Fibroblast of lung (primary cell): ENCODE data around the gene ESAM. TPM values are rescaled to one million over a fixed set of nuclear protein-coding genes. Genes with fewer than 3 reads are reported as not detected.

ENCODE experiments used
- DNase-seq, 2 donors: peaks; one replicate each; pipeline versions ENCODE4 v3.0.0 to v3.0.0-alpha.2; 2010; ENCODE audit warnings: low read depth in 2 of 2
- H2AFZ ChIP-seq: 2 replicates; pipeline ENCODE4 v1.5.1; 2012; ENCODE audit warnings: low read length, control low read depth, inconsistent platforms
- H3K27ac ChIP-seq: 2 replicates; pipeline ENCODE4 v1.5.1; 2011; ENCODE audit warnings: low read length, control low read depth; ENCODE audit not compliant: insufficient read depth
- H3K27me3 ChIP-seq: 2 replicates; pipeline ENCODE4 v1.5.1; 2011; ENCODE audit warnings: mild to moderate bottlenecking, low read length; ENCODE audit not compliant: control insufficient read depth, insufficient read depth
- H3K36me3 ChIP-seq: 2 replicates; pipeline ENCODE4 v1.5.1; 2011; ENCODE audit warnings: low read length; ENCODE audit not compliant: control insufficient read depth, insufficient read depth
- H3K4me1 ChIP-seq: 2 replicates; pipeline ENCODE4 v1.5.1; 2011; ENCODE audit warnings: low read length; ENCODE audit not compliant: control insufficient read depth, insufficient read depth; ENCODE audit errors: extremely low read depth
- H3K4me2 ChIP-seq: 2 replicates; pipeline ENCODE4 v1.5.1; 2011; ENCODE audit warnings: low read length, control low read depth; ENCODE audit not compliant: insufficient read depth; ENCODE audit errors: extremely low read depth
- H3K4me3 ChIP-seq, 4 experiments: fragments of 200-600 bp in 1 of 4; sonication (generic) in 1 of 4; replicated peaks in 1 of 4; 2 replicates each; pipeline ENCODE4 v1.5.1; 2011 to 2016; ENCODE audit warnings: low read length in 4 of 4, low read depth in 3 of 4, mild to moderate bottlenecking in 3 of 4, control low read depth in 2 of 4, inconsistent platforms in 1 of 4, mixed read lengths in 1 of 4; ENCODE audit not compliant: insufficient read depth in 1 of 4; ENCODE audit errors: control extremely low read depth in 1 of 4
- H3K79me2 ChIP-seq: 2 replicates; pipeline ENCODE4 v1.5.1; 2012; ENCODE audit warnings: mild to moderate bottlenecking, low read length, inconsistent platforms; ENCODE audit not compliant: control insufficient read depth, insufficient read depth
- H3K9ac ChIP-seq: 2 replicates; pipeline ENCODE4 v1.5.1; 2011; ENCODE audit warnings: mild to moderate bottlenecking, low read length, control low read depth; ENCODE audit not compliant: insufficient read depth
- H3K9me3 ChIP-seq: 2 replicates; pipeline ENCODE4 v1.5.1; 2012; ENCODE audit warnings: low read depth, low read length; ENCODE audit not compliant: control insufficient read depth, insufficient read depth
- H4K20me1 ChIP-seq: 2 replicates; pipeline ENCODE4 v1.5.1; 2011; ENCODE audit warnings: low read length; ENCODE audit not compliant: control insufficient read depth, insufficient read depth; ENCODE audit errors: extremely low read depth
- CTCF ChIP-seq, 2 donors: IDR thresholded peaks in 1 of 2; conservative IDR thresholded peaks in 1 of 2; 1 replicate in 1 of 2; 2 replicates in 1 of 2; pipeline ENCODE4 v1.5.1; 2011 to 2012; ENCODE audit warnings: low read length in 2 of 2, control low read depth in 1 of 2, inconsistent platforms in 1 of 2, low read depth in 1 of 2, mild to moderate bottlenecking in 1 of 2
- EZH2 ChIP-seq: IDR thresholded peaks from 2 replicates; pipeline ENCODE4 v1.5.1; 2012; ENCODE audit warnings: low read length, control low read depth, mild to moderate bottlenecking; ENCODE audit errors: missing control alignments
- polyA plus RNA-seq, 2 donors: library from polyadenylated mRNA; depleted of rRNA in 1 of 2; stranded (reverse) in 1 of 2; unstranded in 1 of 2; fragments of >200 nt; gene quantifications; 2 replicates each; pipeline ENCODE4 v1.2.1, GENCODE V29; 2011 to 2012; ENCODE audit warnings: missing spikeins in 1 of 2
- total RNA-seq: library from RNA; depleted of rRNA; stranded (reverse); fragments of >200 nt; gene quantifications from 2 replicates; pipeline ENCODE4 v1.2.1, GENCODE V29; 2014

ESAM gene
- total and polyA plus RNA-seq, 2 donors (not counting 1 experiment from before 2014, with no cell fraction given): under 0.01 to 2.7 TPM

- TF ChIP-seq EZH2: no peak
- TF ChIP-seq CTCF (conservative IDR thresholded peaks at IDR 0.05 in 1 of 2, IDR thresholded peaks at IDR 0.05 in 1 of 2; ENCODE audit: low read depth in 1 of 2, low read length in 2 of 2): no peak
- Histone ChIP-seq H2AFZ (no peak overlapping the region), H3K9ac (no peak overlapping the region), H3K36me3 (no peaks in the 10 kb centered on the region), H3K9me3 (no peaks in the 10 kb centered on the region), H3K4me3 (no peak overlapping the region), H3K4me2 (no peak overlapping the region), H3K27me3 (peaks cover 2% of the 10 kb centered on the region), H3K4me1 (peaks cover 9% of the 10 kb centered on the region), H4K20me1 (no peaks in the 10 kb centered on the region), H3K79me2 (no peaks in the 10 kb centered on the region), H3K27ac (no peak overlapping the region)
- DNase-seq: no peak
These were observed 14.0 kb downstream of the ESAM start for GRCh38 chr11:124748100-124748418.

- H3K9ac ChIP-seq: no peak overlapping the region
- TF ChIP-seq EZH2: no peak
- no peak for TF ChIP-seq CTCF (conservative IDR thresholded peaks at IDR 0.05 in 1 of 2, IDR thresholded peaks at IDR 0.05 in 1 of 2; ENCODE audit: low read depth in 1 of 2, low read length in 2 of 2)
- H3K4me1 ChIP-seq: peaks cover 9% of the 10 kb centered on the region
- H4K20me1 ChIP-seq: no peaks in the 10 kb centered on the region
- H3K27ac ChIP-seq: no peak overlapping the region
- no peak overlapping the region for H2AFZ ChIP-seq
- no peak for DNase-seq
- no peaks in the 10 kb centered on the region for H3K36me3 ChIP-seq
- H3K4me2 ChIP-seq: no peak overlapping the region
- no peaks in the 10 kb centered on the region for H3K79me2 ChIP-seq
- H3K27me3 ChIP-seq: peaks cover 2% of the 10 kb centered on the region
- H3K9me3 ChIP-seq: no peaks in the 10 kb centered on the region
- H3K4me3 ChIP-seq: peak overlapping the region in 1 of 4 experiments; percentile 37
These were observed 14.5 kb downstream of the ESAM start for GRCh38 chr11:124747406-124748099.

GRCh38 chr11:124746621-124747243 lies 15.4 kb downstream of the ESAM start:
- Histone ChIP-seq H2AFZ (peak overlapping the region; percentile 88), H3K9ac (no peak overlapping the region), H3K36me3 (no peaks in the 10 kb centered on the region), H3K79me2 (no peaks in the 10 kb centered on the region), H3K9me3 (no peaks in the 10 kb centered on the region), H3K27ac (peak overlapping the region; percentile 38), H3K27me3 (peaks cover 2% of the 10 kb centered on the region), H3K4me2 (peak overlapping the region; percentile 95), H3K4me1 (peaks cover 9% of the 10 kb centered on the region), H3K4me3 (peak overlapping the region; percentile 27 to 73 (median 52)), H4K20me1 (no peaks in the 10 kb centered on the region)
- TF ChIP-seq CTCF (conservative IDR thresholded peaks at IDR 0.05 in 1 of 2, IDR thresholded peaks at IDR 0.05 in 1 of 2; ENCODE audit: low read depth in 1 of 2, low read length in 2 of 2): peak; percentile 54 to 64
- TF ChIP-seq EZH2: no peak
- DNase-seq: peak; percentile 58 to 76
